Kidney epithelial cell (primary cell): ENCODE results near the gene STK38L. TPM values are rescaled to one million over a fixed set of nuclear protein-coding genes. Genes with fewer than 3 reads are reported as not detected.

ENCODE experiments used
- DNase-seq: peaks from one replicate; pipeline ENCODE4 v3.0.0-alpha.2; 2010; ENCODE audit warnings: low read depth
- H3K27me3 ChIP-seq: 2 replicates; pipeline ENCODE4 v1.6.0; 2011; ENCODE audit warnings: low read length; ENCODE audit not compliant: control insufficient read depth, insufficient read depth
- H3K36me3 ChIP-seq: 2 replicates; pipeline ENCODE4 v1.5.1; 2011; ENCODE audit warnings: low read length; ENCODE audit not compliant: control insufficient read depth, insufficient read depth
- H3K4me3 ChIP-seq: 2 replicates; pipeline ENCODE4 v1.5.1; 2011; ENCODE audit warnings: low read depth, mild to moderate bottlenecking, control low read depth, low read length
- total RNA-seq: library from RNA; depleted of rRNA; stranded (reverse); fragments of >200 nt; gene quantifications from 2 replicates; pipeline ENCODE4 v1.2.3, GENCODE V29; 2015
- TF ChIP-seq, protein P1 (sequence below): IDR thresholded peaks from 2 replicates; pipeline ENCODE4 v1.5.1; 2011; ENCODE audit warnings: mild to moderate bottlenecking, moderate library complexity, low read length, control low read depth, inconsistent platforms; ENCODE audit not compliant: insufficient read depth, poor library complexity, severe bottlenecking

The STK38L gene
- total RNA-seq, 1 donor from 2014 or later: 28.0 TPM

DNA sequence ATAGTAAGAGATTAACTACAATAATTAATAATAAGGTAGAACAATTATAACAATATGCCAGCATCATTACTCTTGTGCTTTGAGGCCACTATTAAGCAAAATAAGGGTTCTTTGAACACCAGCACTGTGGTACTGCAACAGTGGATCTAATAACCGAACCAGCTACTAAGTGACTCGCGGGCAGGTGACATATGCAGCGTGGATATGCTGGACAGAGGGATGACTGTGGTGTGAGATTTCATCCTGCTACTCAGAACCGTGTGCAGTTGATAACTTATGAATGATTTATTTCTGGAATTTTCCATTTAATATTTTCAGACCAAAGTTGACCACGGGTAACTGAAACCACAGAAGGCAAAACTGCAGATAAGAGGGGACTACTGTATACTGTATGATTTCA, 123.0 kb downstream of the STK38L start:
- Histone ChIP-seq H3K4me3 (no peak overlapping the region), H3K27me3 (no peaks in the 10 kb centered on the region), H3K36me3 (no peaks in the 10 kb centered on the region)
- DNase-seq: no peak
- TF ChIP-seq, protein P1, sequence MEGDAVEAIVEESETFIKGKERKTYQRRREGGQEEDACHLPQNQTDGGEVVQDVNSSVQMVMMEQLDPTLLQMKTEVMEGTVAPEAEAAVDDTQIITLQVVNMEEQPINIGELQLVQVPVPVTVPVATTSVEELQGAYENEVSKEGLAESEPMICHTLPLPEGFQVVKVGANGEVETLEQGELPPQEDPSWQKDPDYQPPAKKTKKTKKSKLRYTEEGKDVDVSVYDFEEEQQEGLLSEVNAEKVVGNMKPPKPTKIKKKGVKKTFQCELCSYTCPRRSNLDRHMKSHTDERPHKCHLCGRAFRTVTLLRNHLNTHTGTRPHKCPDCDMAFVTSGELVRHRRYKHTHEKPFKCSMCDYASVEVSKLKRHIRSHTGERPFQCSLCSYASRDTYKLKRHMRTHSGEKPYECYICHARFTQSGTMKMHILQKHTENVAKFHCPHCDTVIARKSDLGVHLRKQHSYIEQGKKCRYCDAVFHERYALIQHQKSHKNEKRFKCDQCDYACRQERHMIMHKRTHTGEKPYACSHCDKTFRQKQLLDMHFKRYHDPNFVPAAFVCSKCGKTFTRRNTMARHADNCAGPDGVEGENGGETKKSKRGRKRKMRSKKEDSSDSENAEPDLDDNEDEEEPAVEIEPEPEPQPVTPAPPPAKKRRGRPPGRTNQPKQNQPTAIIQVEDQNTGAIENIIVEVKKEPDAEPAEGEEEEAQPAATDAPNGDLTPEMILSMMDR: no peak

Other genes starting within 250 kb of the STK38L start
- gene TM7SF3, start 229.9 kb upstream of the STK38L start, total RNA-seq: 59.5 and 65.4 TPM in 2 replicates
- 27.7 and 35.3 TPM in 2 replicates for gene MED21, start 221.7 kb upstream of the STK38L start, total RNA-seq
- gene C12orf71, start 161.7 kb upstream of the STK38L start, total RNA-seq: not detected in 2 replicates
- 28.4 and 31.3 TPM in 2 replicates for gene BMAL2, start 88.5 kb downstream of the STK38L start, total RNA-seq
- gene SMCO2, start 202.4 kb downstream of the STK38L start, total RNA-seq: 0.58 and 1.5 TPM in 2 replicates